Ishikawa (cell line): ENCODE measurements around the gene SLCO2A1.

Source experiments
- CEBPB ChIP-seq: IDR thresholded peaks from 2 replicates; pipeline ENCODE4 v1.6.1; 2012
- CREB1 ChIP-seq: IDR thresholded peaks from 2 replicates; pipeline ENCODE4 v1.6.1; 2012; ENCODE audit warnings: low read depth
- EGR1 ChIP-seq: IDR thresholded peaks from 2 replicates; pipeline ENCODE4 v1.6.1; 2012
- EP300 ChIP-seq: IDR thresholded peaks from 2 replicates; pipeline ENCODE4 v1.6.1; 2012; ENCODE audit warnings: borderline replicate concordance
- FOXM1 ChIP-seq: IDR thresholded peaks from 2 replicates; pipeline ENCODE4 v1.6.1; 2012; ENCODE audit warnings: low read depth, borderline replicate concordance
- MAX ChIP-seq: IDR thresholded peaks from 2 replicates; pipeline ENCODE4 v1.6.1; 2012
- NFIC ChIP-seq: IDR thresholded peaks from 2 replicates; pipeline ENCODE4 v1.6.1; 2012
- RAD21 ChIP-seq: IDR thresholded peaks from 2 replicates; pipeline ENCODE4 v1.6.1; 2012; ENCODE audit warnings: low read depth
- REST ChIP-seq: IDR thresholded peaks from 2 replicates; pipeline ENCODE4 v1.6.1; 2012; ENCODE audit warnings: low read depth, mild to moderate bottlenecking
- TAF1 ChIP-seq: IDR thresholded peaks from 2 replicates; pipeline ENCODE4 v1.6.1; 2012; ENCODE audit warnings: low read depth, mild to moderate bottlenecking
- TCF12 ChIP-seq: IDR thresholded peaks from 2 replicates; pipeline ENCODE4 v1.6.1; 2012; ENCODE audit warnings: low read depth
- TEAD4 ChIP-seq: IDR thresholded peaks from 2 replicates; pipeline ENCODE4 v1.6.1; 2012
- USF1 ChIP-seq: IDR thresholded peaks from 2 replicates; pipeline ENCODE4 v1.6.1; 2012
- YY1 ChIP-seq: IDR thresholded peaks from 2 replicates; pipeline ENCODE4 v1.6.1; 2012; ENCODE audit warnings: low read depth
- ZBTB7A ChIP-seq: IDR thresholded peaks from 2 replicates; pipeline ENCODE4 v1.6.1; 2012; ENCODE audit warnings: low read depth

The SLCO2A1 gene

GRCh38 chr3:133998691-133999241 is 31.0 kb downstream of the SLCO2A1 start:
- TF ChIP-seq EP300 (no peak), REST (no peak), EGR1 (no peak), TCF12 (no peak), USF1 (no peak), ZBTB7A (no peak), RAD21 (no peak), CREB1 (no peak), YY1 (no peak), CEBPB (no peak), TAF1 (no peak), MAX (no peak), NFIC (no peak), TEAD4 (no peak), FOXM1 (no peak)

GRCh38 chr3:133997871-133998635 is 31.7 kb downstream of the SLCO2A1 start:
- TF ChIP-seq TEAD4 (no peak), TAF1 (no peak)

- TF ChIP-seq MAX, result no peak
- TF ChIP-seq FOXM1, result no peak
- TF ChIP-seq TEAD4, result no peak
- TF ChIP-seq EP300, result no peak
Measured at GRCh38 chr3:133996996-133997395, 32.7 kb downstream of the SLCO2A1 start.

GRCh38 chr3:133996251-133996661 is 33.5 kb downstream of the SLCO2A1 start:
- TF ChIP-seq MAX (no peak), EGR1 (no peak), EP300 (no peak), ZBTB7A (no peak), CREB1 (no peak), FOXM1 (no peak), YY1 (no peak), REST (no peak), TCF12 (no peak), CEBPB (no peak), USF1 (no peak), TAF1 (no peak), RAD21 (no peak), TEAD4 (no peak), NFIC (no peak)

- TF ChIP-seq YY1, result no peak
- TF ChIP-seq ZBTB7A, result no peak
- TF ChIP-seq NFIC, result no peak
- TF ChIP-seq TCF12, result no peak
- TF ChIP-seq CREB1, result no peak
- no peak for TF ChIP-seq REST
- TF ChIP-seq USF1, result no peak
- TF ChIP-seq EP300, result no peak
Measured at GRCh38 chr3:133995264-133995663, 34.5 kb downstream of the SLCO2A1 start.
